HG02938 (cell line): Measurements from ENCODE around the gene STMN3.

ENCODE experiments used
- ATAC-seq: cut with Tn5 transposase; IDR thresholded peaks from one replicate; pipeline ENCODE4 v1.9.1; 2021; ENCODE audit warnings: mild to moderate bottlenecking, moderate library complexity; ENCODE audit not compliant: unreplicated experiment

STMN3 gene

GRCh38 chr20:63591147-63591533 lies 62.1 kb downstream of the STMN3 start:
- no peak for ATAC-seq

- no peak for ATAC-seq
These were observed 62.7 kb downstream of the STMN3 start for GRCh38 chr20:63590218-63591146.
